IMR-90 (cell line): ENCODE measurements around the gene TIPARP. TPM values are rescaled to one million over a fixed set of nuclear protein-coding genes. Genes with fewer than 3 reads are reported as not detected.
A peak's percentile ranks its signal among the peaks of the same experiment; 100 is the strongest.

ENCODE experiments used
- ATAC-seq: fragments of 200-7000 bp; cut with Tn5 transposase; 2 replicates; pipeline ENCODE4 v1.9.1; 2020; ENCODE audit warnings: low read depth, mild to moderate bottlenecking, moderate library complexity
- BruUV-seq: library from RNA; stranded (reverse); fragments of 400-500 nt; replicated peaks from 2 replicates; lab custom pipeline; 2021; lab: Mats Ljungman, UMichigan
- CTCF ChIA-PET: fragments of 300-600 bp; formaldehyde crosslinking; extraction: SDS; loops from one replicate; lab custom pipeline; 2021; ENCODE audit warnings: antibody characterized with exemption; lab: Yijun Ruan, JAX
- POLR2A ChIA-PET: fragments of 300-600 bp; sonication (Branson Sonifier 250); formaldehyde crosslinking; loops from one replicate; lab custom pipeline; 2022; ENCODE audit warnings: antibody characterized with exemption; ENCODE audit not compliant: unreplicated experiment; lab: Charles Lee
- DNase-seq: peaks from one replicate; pipeline ENCODE4 v3.0.0; 2013
- H2AFZ ChIP-seq: replicated peaks from 2 replicates; pipeline ENCODE3; 2013; ENCODE audit warnings: low read length, mild to moderate bottlenecking; ENCODE audit not compliant: poor library complexity
- H2AK5ac ChIP-seq: 2 replicates; pipeline ENCODE4 v1.6.1; 2013; ENCODE audit warnings: low read depth, low read length, inconsistent platforms
- H2AK9ac ChIP-seq: replicated peaks from 2 replicates; pipeline ENCODE3; 2013; ENCODE audit warnings: mild to moderate bottlenecking, low read depth, low read length, moderate library complexity; ENCODE audit not compliant: poor library complexity
- H2BK120ac ChIP-seq: 2 replicates; pipeline ENCODE4 v1.6.1; 2013; ENCODE audit warnings: low read depth, low read length, inconsistent platforms
- H2BK15ac ChIP-seq: 3 replicates; pipeline ENCODE4 v1.6.1; 2013; ENCODE audit warnings: low read depth, low read length, inconsistent platforms
- H2BK20ac ChIP-seq: 2 replicates; pipeline ENCODE4 v1.6.1; 2013; ENCODE audit warnings: low read depth, mild to moderate bottlenecking, inconsistent platforms, low read length, moderate library complexity
- H2BK5ac ChIP-seq: 2 replicates; pipeline ENCODE4 v1.6.1; 2013; ENCODE audit warnings: mild to moderate bottlenecking, low read depth, low read length, inconsistent platforms; ENCODE audit not compliant: poor library complexity, severe bottlenecking
- H3K14ac ChIP-seq: replicated peaks from 2 replicates; pipeline ENCODE4 v1.6.1; 2013; ENCODE audit warnings: low read depth, low read length, inconsistent platforms
- H3K18ac ChIP-seq: 2 replicates; pipeline ENCODE4 v1.6.1; 2013; ENCODE audit warnings: low read depth, low read length, control low read depth
- H3K23ac ChIP-seq: 2 replicates; pipeline ENCODE4 v1.6.1; 2013; ENCODE audit warnings: low read depth, low read length, inconsistent platforms
- H3K27ac ChIP-seq: 2 replicates; pipeline ENCODE4 v1.5.1; 2013; ENCODE audit warnings: mild to moderate bottlenecking, control low read depth, low read length; ENCODE audit not compliant: insufficient read depth
- H3K27me3 ChIP-seq: 2 replicates; pipeline ENCODE4 v1.6.1; 2013; ENCODE audit warnings: low read length; ENCODE audit not compliant: control insufficient read depth, insufficient read depth
- H3K36me3 ChIP-seq: 2 replicates; pipeline ENCODE4 v1.6.1; 2013; ENCODE audit warnings: low read length, mixed read lengths; ENCODE audit not compliant: control insufficient read depth, insufficient read depth
- H3K4ac ChIP-seq: 2 replicates; pipeline ENCODE4 v1.6.1; 2013; ENCODE audit warnings: low read depth, low read length, inconsistent platforms
- H3K4me1 ChIP-seq: 2 replicates; pipeline ENCODE4 v1.6.1; 2013; ENCODE audit warnings: low read length, mixed read lengths; ENCODE audit not compliant: control insufficient read depth, insufficient read depth
- H3K4me2 ChIP-seq: 2 replicates; pipeline ENCODE4 v1.6.1; 2013; ENCODE audit warnings: low read depth, mild to moderate bottlenecking, control low read depth, low read length, moderate library complexity
- H3K4me3 ChIP-seq: 2 replicates; pipeline ENCODE4 v1.5.1; 2013; ENCODE audit warnings: low read depth, mild to moderate bottlenecking, control low read depth, low read length, moderate library complexity; ENCODE audit not compliant: insufficient read depth
- H3K56ac ChIP-seq: 2 replicates; pipeline ENCODE4 v1.6.1; 2013; ENCODE audit warnings: low read length, inconsistent platforms; ENCODE audit not compliant: insufficient read depth; ENCODE audit errors: extremely low read depth
- H3K79me1 ChIP-seq, 2 experiments: 2 replicates each; pipeline ENCODE4 v1.6.1; 2013; ENCODE audit warnings: low read length in 2 of 2, inconsistent platforms in 1 of 2, low read depth in 1 of 2
- H3K9ac ChIP-seq: 2 replicates; pipeline ENCODE4 v1.6.1; 2013; ENCODE audit warnings: low read depth, low read length, control low read depth
- H3K9me1 ChIP-seq: 2 replicates; pipeline ENCODE4 v1.6.1; 2013; ENCODE audit warnings: low read length, inconsistent platforms; ENCODE audit not compliant: insufficient read depth
- H3K9me3 ChIP-seq: 2 replicates; pipeline ENCODE4 v1.6.1; 2013; ENCODE audit warnings: low read length; ENCODE audit not compliant: control insufficient read depth, insufficient read depth
- H4K20me1 ChIP-seq: 2 replicates; pipeline ENCODE4 v1.6.1; 2013; ENCODE audit warnings: low read length, inconsistent platforms; ENCODE audit not compliant: insufficient read depth
- H4K5ac ChIP-seq: 2 replicates; pipeline ENCODE4 v1.6.1; 2013; ENCODE audit warnings: mild to moderate bottlenecking, low read depth, low read length, control low read depth
- H4K8ac ChIP-seq, 2 experiments: 2 replicates each; pipeline ENCODE4 v1.6.1; 2013; ENCODE audit warnings: low read depth in 2 of 2, low read length in 2 of 2, control low read depth in 1 of 2, inconsistent platforms in 1 of 2
- H4K91ac ChIP-seq: 2 replicates; pipeline ENCODE4 v1.6.1; 2013; ENCODE audit warnings: low read depth, low read length, inconsistent platforms; ENCODE audit not compliant: insufficient read depth
- CEBPB ChIP-seq: IDR thresholded peaks from 2 replicates; pipeline ENCODE4 v1.6.1; 2012; ENCODE audit warnings: low read depth, low read length, improper control_type of control experiment
- POLR2A ChIP-seq: IDR thresholded peaks from 2 replicates; pipeline ENCODE4 v1.6.1; 2012; ENCODE audit warnings: mild to moderate bottlenecking, low read depth, low read length
- WGBS, 2 experiments: methylation state at CpG; one replicate each; pipeline versions ENCODE4 v1.1.5 to v1.1.7; 2013; ENCODE audit warnings: missing lambda C conversion rate in 2 of 2; ENCODE audit not compliant: insufficient read length in 1 of 2; ENCODE audit errors: extremely low coverage in 2 of 2; 5-methylcytosine and 5-hydroxymethylcytosine counted together
- dilution Hi-C: fragments of 300-500 bp; cut with HindIII; formaldehyde crosslinking; loops from one replicate; pipeline ENCODE4 v1.14.3; 2018; ENCODE audit warnings: low sequenced_read_pairs; ENCODE audit not compliant: unreplicated experiment
- in situ Hi-C: fragments of 300-500 bp; cut with MboI; formaldehyde crosslinking; loops from 3 replicates; pipeline ENCODE4 v1.14.3; 2019; ENCODE audit warnings: low sequenced_read_pairs, inconsistent platforms, mixed read lengths
- intact Hi-C: fragments of 100-400 bp; cut with micrococcal nuclease; formaldehyde crosslinking; loops from 2 replicates; pipeline ENCODE4 v1.10.0; 2022
- polyA plus RNA-seq, 3 experiments: library from polyadenylated mRNA; depleted of rRNA; stranded (reverse); fragments of >200 nt; gene quantifications; 2 replicates each; pipeline ENCODE4 v1.2.3, GENCODE V29; 2012; ENCODE audit warnings: low replicate concordance in 1 of 3
- total RNA-seq: library from RNA; depleted of rRNA; stranded (reverse); fragments of >200 nt; gene quantifications from 2 replicates; pipeline ENCODE4 v1.2.3, GENCODE V29; 2012

Gene TIPARP
- total and polyA plus RNA-seq, 2 of the 4 experiments (the other 2 are of a cell fraction) = 12.6 to 70.8 TPM

DNA sequence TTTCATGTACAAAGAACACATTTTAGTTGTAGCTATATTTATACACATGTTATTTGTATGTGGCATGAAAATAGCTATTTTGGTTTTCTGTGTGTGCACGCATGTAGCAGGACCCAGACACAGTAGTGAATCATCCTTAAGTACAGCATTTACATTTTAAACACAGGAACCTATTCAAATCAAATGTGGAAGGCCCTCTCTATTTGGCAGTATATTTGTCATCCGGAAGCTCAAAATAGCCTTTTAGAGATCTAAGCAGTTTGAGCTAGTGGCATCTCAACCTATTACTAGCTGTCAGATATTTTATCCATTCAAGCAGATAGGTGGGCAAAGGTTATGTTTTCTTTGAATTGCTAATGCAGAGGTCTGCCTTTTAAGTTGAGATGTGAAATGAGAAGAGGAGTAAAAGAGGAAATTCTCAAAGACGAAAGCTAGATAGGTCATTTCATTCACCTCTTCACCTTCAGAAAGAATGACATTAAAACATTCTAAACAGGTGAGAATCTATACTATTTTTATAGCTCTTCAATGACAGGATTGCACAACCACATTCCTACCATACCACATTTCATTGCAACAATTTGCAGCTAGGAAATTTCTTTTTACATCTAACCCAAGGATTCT lies 46.3 kb upstream of the TIPARP start:
- intact Hi-C loops = no loop called here
- POLR2A ChIA-PET = no interaction called here
- dilution Hi-C loops = no loop called here

More for the DNA sequence above, 46.3 kb upstream of the TIPARP start:
- BruUV-seq = no TSS peak
- Histone ChIP-seq H3K27ac (no peak overlapping the region), H2AFZ (no peak overlapping the region), H4K8ac (no peak overlapping the region), H3K27me3 (no peaks in the 10 kb centered on the region), H4K20me1 (no peaks in the 10 kb centered on the region), H4K91ac (no peak overlapping the region), H2AK5ac (no peak overlapping the region), H3K4me1 (peaks cover 6% of the 10 kb centered on the region), H2AK9ac (no peak overlapping the region), H3K36me3 (no peaks in the 10 kb centered on the region), H2BK5ac (no peak overlapping the region), H2BK120ac (no peak overlapping the region), H3K79me1 (no peaks in the 10 kb centered on the region), H3K4ac (no peak overlapping the region), H3K9ac (no peak overlapping the region), H3K4me2 (no peak overlapping the region), H2BK20ac (no peak overlapping the region), H4K5ac (no peak overlapping the region), H3K23ac (no peak overlapping the region), H3K14ac (no peak overlapping the region), H3K4me3 (no peak overlapping the region), H3K56ac (no peak overlapping the region), H3K18ac (no peak overlapping the region), H3K9me3 (no peaks in the 10 kb centered on the region), H2BK15ac (no peak overlapping the region), H3K9me1 (no peaks in the 10 kb centered on the region)
- CTCF ChIA-PET = no interaction called here
- no CpG with 5 or more reads among the region's 3 CpGs for WGBS, 2 experiments
- TF ChIP-seq CEBPB (peak; percentile 93), POLR2A (no peak)
- DNase-seq (peak; percentile 22), ATAC-seq (no peak)
- in situ Hi-C loops = no loop called here
